Renal pelvis (tissue), 4 donors: ENCODE measurements around the gene R3HDM4. TPM values are rescaled to one million over a fixed set of nuclear protein-coding genes. Genes with fewer than 3 reads are reported as not detected.

Experiments
- DNase-seq: peaks from one replicate; pipeline ENCODE4 v3.0.0-alpha.2; 2013
- polyA plus RNA-seq, 3 donors: library from polyadenylated mRNA; unstranded; fragments of 120-200 nt; gene quantifications; one replicate each; pipeline ENCODE4 v1.2.1, GENCODE V29; 2013; ENCODE audit not compliant: insufficient read length in 3 of 3

R3HDM4 gene
- polyA plus RNA-seq, 3 donors = 43.1 to 58.3 (median 51.9) TPM

DNA sequence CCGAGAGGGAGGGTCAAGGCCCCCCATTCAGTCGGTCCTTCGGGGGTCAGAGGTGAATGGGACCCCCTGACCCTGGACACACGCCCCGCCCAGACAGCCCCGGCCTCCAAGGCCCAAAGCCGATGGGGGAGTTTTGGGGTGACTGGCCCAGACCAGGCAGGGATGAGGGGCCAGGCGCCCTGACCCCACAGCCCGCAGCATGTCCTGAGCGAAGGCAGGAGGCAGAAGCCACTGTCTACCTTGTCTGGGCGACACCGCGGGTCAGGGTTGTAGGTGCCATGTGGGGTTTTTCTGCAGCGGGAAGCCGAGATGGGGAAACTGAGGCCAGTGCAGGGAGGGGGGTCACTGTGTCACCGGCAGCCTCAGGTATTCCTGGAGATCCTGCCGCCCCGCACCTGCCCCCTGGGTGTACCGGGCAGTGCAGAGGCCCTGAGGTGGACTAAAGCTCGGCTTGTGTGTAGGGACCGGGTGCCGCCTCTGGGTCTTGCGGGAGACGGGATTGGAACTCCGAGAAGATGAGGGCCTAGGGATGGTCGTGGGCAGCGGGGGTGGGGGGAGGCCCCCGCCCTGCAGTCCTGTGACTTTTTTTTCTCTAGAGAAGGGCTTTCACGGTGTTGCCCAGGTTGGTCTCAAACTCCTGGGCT is 21.3 kb upstream of the R3HDM4 start:
- DNase-seq = no peak

DNA sequence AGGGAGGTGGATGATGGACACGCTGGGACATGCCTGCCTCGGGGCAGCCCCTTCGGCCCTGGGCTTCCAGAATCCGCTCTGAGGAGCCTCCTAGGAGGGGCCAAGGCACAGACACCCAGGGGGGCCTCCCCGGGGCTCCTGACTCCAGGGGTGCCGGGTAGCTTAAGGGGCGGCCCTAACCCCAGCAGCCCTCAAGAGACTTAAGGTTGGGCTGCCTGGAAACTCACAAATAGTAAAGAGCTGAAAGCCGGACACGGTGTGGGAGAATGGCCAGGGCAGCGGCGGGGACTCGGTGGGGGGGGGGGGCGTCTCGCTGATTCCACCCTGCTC is 20.5 kb upstream of the R3HDM4 start:
- no peak for DNase-seq

DNA sequence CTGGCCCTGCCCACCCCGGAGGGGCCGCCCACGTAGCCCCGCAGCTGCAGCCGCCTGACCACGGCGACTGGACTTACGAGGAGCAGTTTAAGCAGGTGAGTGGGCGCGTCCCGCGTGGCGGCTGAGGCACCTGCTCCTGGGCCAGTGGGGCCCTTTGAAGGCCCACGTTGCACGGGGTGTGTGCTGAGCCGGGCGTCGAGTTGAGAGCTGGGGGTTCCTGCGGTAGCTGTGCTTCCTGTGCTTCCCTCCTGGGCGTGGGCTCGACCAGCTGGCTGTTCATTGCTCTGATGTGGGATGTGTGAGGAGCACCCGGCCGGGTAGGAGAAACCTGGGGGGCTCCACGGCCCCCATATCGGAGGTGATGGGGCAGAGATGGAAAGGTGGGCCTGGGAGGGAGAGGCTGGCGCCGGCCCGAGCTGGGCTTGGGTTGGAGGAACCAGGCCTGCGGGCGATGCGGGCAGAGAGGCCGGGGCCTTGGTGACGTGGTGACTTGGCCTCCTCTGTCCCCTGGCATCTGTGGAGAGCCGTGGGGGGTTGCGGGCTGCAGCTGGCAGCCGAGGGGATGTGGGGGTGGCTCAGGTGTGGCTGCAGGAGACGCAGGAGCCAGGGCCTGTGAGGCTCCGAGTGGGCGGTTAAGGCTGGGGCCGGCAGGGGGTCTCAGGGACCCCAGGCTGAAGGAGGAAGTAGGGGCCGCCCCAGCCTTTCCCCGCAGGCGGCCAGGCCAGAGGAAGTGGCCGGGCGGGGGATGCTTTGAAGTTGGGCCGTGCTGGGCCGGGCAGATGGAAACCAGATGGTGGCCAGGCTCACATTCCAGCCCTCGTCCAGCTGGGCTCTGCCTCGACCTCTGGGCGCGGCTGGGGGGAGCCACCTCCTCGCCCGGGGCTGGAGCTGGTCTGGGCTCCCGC is 19.9 kb upstream of the R3HDM4 start:
- peak; percentile 86 for DNase-seq

DNA sequence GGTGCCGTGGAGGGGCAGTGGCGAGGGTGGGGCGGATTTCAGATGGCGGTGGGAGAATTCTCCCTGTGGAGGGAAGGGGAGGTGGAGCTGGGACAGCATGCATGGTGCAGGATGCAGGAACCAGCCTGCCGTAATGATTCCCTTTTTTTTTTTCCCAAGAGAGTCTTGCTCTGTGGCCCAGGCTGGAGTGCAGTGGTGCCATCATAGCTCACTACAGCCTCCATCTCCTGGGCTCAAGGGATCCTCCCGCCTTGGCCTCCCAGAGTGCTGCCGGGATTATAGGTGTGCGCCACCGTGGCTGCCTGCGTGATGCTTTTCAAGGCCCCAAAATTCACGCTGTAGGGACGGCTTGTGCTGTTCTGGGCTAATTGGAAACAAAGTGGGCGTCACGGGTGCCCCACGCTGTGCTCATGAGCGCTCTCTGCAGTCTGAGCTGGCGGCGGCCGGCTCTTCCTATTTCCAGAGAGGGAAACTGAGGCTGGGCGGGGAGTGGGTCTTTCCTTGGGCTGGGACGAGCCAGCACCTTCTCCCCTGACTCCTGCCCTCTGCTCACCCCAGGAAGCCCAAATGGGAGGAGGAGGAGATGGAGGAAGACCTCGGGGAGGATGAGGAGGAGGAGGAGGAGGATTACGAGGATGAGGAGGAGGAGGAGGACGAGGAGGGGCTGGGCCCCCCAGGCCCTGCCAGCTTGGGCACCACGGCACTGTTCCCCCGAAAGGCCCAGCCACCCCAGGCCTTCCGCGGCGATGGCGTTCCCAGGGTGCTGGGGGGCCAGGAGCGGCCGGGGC is 19.0 kb upstream of the R3HDM4 start:
- DNase-seq = no peak

DNA sequence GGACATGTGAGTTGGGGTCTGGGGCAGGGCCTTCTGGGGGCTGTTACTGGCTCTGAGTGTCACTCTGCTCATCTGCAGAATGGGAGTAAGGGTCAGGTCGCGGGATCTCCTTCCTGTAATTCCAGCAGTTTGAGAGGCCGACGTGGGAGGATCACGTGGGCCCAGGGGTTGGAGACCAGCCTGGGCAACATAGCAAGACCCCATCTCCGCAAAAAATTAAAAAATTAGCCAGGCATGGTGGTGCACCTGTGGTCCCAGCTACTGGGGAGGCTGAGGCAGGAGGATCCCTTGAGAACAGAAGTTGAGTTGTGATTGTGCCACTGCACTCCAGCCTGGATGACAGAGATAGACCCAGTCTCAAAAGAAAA is 16.9 kb upstream of the R3HDM4 start:
- no peak for DNase-seq

DNA sequence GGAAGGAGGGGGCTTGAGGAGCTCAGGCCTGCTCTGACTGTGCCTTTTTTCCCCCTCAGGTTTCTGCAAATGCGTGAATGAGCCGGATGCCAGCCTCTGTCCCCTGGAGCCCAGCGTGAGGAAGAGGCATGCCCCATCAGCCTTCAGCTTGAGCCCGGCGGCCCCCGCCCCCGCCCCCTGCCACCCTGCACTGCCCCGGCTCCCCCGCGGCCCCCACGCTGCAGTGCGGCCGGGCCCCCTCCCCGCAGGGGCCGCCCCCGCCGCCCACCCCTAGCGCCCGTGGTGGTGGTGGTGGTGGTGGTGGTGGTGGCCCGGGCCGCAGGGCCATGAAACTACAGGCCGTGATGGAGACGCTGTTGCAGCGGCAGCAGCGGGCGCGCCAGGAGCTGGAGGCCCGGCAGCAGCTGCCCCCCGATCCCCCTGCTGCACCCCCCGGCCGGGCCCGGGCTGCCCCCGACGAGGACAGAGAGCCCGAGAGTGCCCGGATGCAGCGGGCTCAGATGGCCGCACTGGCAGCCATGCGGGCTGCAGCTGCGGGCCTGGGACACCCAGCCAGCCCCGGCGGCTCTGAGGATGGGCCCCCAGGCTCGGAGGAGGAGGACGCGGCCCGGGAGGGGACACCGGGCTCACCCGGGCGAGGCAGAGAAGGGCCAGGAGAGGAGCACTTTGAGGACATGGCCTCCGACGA is 16.3 kb upstream of the R3HDM4 start:
- DNase-seq = no peak

DNA sequence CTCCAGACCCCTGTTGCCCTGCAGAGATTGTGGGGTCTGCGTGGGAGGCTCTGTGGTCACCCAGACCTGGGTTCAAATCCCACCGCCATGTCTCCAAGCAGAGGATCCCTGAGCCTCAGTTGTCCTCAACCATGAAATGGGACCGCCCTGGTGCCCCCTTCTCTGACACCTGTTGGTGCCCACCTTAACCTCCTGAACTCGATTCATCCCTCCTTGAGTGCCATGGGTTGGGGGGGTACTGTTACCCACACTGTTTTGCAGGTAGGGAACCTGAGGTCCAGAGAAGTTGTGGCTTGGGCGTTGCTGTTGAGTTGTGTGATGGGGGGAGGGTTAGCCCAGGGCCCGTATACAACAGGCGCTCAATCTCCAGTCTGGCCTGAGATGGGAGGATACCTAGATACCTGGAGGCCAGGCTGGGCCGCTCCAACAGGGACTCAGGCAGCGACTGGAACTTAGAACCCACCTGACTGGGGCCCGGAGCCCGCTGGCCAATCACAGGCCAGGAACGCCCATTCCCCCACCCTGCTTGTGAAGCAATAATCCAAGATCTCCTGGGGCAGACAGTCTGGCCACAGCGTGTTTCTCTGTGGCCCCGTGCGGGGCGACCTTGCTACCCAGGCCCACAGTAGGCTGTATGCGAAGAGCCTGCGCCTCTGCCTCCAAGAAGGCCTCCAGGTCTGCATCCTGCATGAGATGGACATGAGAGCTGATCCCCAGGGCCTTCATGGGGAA is 15.6 kb upstream of the R3HDM4 start:
- DNase-seq = no peak

DNA sequence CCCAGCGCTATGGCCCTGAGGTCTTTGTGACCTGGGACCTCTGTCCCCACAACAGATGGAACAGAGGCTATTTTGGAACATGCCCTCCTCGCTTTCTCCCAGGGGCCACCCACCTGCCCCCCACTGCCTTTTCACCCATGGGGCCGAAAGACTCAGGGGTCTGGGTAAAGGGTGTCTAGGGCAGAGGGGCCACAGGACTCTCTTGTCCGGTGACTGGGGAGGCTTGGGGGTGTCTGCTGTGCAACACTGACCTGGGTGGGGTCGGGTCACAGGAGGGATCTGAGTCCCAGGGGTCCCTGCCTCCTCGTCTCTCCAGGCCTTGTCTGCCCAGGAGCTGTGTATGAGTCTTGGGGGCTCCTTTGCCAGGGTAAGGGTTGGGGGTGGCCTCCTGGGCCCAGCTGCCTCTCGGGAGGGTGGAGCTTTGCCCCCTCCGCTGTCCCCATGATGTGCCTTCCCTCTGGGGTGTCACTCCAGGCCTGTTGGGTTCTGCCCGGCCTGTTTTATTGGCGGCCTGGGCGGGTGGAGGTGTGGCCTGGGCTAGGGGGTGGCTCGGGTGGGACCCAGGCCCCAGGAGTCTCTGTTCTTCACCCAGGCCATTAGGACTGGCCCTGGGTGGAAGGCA is 14.9 kb upstream of the R3HDM4 start:
- no peak for DNase-seq

DNA sequence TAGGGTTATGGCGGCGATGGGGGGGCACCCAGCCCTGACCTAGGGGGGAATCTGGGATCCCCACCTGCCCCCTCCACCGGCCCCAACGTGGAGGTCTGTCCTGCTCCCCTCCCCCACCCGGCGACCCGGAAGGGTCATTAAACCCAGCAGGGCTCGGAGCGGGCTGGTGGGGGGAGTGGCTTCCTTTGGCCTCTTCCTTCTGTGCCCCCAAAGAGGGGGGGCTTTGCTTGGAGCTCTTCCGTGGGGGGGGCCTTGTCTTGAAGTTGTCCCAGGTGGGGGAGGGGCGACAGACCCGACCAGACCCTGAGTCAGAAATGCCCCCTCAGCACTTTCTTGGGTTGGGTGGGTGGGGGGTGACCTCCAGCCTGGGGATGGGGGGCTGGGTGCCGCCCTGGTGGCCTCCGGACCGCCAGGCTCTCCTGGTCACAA is 14.3 kb upstream of the R3HDM4 start:
- no peak for DNase-seq

DNA sequence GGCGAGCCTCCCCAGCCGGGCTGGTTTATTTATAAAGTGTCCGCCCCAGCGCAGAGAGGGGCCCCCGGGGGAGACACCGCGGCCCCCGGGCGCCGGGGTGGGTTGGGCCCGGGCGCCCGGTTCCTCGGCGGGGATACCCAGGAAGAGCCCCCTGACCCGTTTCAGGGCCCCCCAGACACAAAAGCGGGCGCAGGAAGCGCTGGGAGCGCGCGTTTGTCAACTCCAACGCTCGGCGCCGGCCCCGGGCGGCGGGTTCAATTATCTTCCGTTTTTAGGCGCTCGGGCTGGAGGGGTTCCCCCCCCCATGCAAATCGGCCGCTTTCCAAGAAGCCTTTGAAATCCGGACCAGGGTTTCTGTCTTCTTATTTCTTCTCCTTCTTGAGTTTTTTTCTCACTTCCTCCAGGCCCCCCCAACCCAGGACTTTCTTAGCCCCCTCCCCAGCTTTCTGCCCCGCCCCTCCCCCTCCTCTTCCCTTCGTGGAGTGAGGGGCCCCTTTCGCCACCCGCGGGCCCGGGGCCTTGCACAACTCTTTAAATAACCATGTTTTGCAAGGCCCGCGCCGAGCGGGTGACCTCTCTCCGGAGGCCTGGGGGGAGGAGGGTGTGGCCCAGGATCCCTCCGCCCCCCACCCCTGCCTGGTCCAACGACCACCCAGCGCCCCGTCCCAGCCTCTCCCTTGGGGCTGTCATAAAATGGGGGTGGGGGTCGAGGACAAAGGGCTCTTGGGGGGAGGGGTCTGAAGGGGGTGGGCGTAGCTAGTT is 13.8 kb upstream of the R3HDM4 start:
- DNase-seq = no peak

DNA sequence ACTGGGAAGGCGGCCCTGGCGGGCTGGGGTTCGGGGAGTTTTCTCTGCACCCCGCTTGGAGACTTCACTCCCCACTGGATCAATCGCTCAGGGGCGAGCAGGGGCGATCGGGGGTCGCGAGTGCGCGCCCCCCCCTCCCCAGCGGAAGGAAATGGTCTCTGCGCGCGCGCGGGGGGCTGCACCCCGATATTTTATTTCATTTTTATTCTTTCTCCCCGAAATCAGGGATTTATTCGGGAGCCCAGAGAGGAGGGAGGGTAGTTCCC is 13.2 kb upstream of the R3HDM4 start:
- DNase-seq = no peak

DNA sequence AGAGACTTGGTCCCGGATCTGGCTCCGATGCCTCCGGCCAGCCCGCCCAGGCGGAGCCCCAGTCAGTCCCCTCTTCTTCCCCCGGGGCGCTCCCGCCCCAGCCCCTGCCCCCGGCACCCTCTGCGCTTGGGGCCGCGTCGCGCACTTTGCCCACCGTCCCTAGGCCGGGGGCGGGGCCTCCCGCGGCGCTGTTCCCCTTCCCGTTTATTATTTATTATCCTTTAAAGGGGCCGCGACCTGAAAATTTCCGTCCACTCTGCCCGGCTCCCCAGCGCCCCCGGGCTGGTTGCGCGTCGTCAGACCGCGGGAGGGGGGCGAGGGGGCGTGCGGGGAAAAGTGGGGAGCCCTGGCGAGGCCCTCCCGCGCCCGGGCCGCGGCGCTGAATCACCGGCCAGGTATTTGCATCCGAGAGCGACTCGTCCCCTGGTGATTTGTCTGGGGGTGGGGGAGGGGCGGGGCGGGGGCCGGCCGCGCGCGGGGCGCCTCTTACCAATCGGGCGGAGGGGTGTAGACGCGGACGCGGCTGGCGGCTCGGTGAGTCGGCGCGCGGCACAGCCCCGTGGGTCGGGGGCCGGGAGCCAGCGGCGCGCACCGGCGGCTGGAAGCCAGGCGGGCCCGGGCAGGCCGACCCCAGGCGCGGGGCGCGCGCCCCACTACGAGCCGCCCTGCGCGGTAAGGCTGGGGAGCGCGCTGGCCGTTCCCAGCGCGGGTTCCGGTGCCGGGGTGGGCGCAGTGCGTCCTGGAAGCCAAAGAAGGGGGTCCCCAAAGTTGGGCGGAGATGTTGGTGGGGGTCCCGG is 12.7 kb upstream of the R3HDM4 start, which contains the start of gene ARID3A:
ARID3A (plus strand) TSS at position 510 of the 797 bp plus-strand sequence. CDS start 3,494 bp downstream, outside the sequence.
- peak; percentile 87 for DNase-seq

DNA sequence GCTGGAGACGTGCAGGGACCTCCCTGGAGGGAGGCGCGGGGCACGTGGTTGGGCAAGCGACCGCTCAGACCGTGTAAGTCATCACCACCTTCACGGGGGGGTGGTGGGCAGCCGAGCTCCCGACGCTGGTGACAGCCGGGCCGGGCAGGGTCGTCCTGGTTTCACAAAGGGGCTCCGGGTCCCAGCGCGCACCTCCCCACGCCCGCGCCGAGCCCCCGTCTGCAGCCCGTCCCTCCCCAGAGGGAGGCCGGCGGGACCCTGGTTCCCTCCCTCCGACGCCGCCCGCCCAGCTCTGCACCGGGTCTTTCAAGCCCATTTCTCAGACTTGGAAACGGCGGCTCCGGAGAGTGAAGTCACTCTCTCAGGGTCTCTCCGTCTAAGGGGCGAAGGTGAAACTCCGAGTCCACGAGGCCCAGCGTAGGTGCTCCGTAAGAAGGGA is 12.1 kb upstream of the R3HDM4 start:
- DNase-seq = no peak

DNA sequence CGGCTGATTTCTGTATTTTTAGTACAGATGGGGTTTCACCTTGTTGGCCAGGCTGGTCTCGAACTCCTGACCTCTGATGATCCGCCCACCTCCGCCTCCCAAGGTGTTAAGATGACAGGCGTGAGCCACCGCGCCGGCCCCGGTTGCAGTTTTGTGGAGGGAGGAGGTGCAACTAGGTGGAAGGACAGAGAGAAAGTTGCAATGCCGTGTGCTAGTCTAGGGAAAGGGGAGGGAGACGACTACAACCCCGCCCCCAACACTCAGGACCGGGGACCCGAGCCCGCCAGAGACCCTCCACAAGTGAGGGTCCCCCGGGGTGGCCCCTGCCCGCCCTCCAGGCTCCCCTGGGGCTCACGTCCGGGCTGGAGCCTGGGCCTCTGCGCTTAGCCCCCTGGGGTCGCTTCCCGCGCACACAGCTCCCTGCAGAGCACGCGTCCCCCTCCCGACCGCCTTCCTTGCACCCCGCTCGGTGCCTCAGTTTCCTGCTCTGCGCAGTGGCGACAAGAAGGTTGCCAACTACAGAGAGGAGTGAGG is 11.6 kb upstream of the R3HDM4 start:
- no peak for DNase-seq

DNA sequence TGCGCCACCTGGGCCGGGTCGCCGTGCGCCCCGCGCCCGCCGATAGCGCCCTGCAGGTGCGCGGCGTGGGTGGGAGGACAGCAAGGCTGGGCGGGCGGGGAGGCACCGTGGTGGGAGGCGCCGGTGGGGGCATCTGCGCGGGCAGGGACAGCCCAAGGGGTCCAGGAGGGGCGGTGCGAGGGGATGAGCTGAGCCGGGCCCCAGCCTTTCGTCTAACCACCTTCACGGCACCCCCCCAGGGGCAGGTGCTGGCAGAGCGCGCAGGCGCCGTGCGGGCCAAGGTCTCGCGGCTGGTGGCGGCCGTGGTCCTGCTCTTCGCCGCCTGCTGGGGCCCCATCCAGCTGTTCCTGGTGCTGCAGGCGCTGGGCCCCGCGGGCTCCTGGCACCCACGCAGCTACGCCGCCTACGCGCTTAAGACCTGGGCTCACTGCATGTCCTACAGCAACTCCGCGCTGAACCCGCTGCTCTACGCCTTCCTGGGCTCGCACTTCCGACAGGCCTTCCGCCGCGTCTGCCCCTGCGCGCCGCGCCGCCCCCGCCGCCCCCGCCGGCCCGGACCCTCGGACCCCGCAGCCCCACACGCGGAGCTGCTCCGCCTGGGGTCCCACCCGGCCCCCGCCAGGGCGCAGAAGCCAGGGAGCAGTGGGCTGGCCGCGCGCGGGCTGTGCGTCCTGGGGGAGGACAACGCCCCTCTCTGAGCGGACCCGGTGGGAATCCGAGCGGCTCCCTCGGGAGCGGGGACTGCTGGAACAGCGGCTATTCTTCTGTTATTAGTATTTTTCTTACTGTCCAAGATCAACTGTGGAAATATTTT is 7.2 kb upstream of the R3HDM4 start:
- no peak for DNase-seq

DNA sequence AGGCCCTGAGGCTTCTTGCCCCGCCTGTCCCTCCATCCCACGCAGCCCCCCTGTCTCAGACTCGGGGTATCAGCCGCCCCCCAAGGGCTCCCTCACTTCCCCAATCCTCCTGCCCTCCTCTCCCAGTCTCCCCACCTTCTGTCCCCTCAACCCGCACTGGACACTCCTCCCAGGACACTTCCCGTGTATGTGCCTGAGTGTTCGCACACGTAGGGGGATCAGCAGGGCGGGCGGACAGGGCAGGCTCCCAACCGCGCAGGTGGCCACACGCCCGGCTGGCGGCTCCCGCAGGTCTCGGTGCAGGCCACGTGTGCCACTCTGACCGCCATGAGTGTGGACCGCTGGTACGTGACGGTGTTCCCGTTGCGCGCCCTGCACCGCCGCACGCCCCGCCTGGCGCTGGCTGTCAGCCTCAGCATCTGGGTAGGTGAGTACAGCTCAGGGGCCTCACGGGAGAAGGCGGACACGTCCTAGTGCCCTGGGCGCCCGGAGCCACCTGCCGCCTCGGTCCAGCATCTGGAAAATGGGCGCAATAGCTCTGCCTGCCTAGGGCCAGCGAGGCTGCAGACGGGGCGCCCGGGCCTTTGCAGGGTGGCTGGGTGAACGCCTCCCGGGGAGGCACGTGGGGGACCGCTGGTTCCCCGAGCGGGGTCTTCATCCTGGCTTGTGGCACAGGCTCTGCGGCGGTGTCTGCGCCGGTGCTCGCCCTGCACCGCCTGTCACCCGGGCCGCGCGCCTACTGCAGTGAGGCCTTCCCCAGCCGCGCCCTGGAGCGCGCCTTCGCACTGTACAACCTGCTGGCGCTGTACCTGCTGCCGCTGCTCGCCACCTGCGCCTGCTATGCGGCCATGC is 6.4 kb upstream of the R3HDM4 start:
- no peak for DNase-seq
